NCI-H526 (cell line): ENCODE results near the gene C15orf61.

ENCODE experiments used
- DNase-seq, 2 experiments: peaks; one replicate each; lab custom pipeline; 2025; lab: John Stamatoyannopoulos, UW

Gene C15orf61

DNA sequence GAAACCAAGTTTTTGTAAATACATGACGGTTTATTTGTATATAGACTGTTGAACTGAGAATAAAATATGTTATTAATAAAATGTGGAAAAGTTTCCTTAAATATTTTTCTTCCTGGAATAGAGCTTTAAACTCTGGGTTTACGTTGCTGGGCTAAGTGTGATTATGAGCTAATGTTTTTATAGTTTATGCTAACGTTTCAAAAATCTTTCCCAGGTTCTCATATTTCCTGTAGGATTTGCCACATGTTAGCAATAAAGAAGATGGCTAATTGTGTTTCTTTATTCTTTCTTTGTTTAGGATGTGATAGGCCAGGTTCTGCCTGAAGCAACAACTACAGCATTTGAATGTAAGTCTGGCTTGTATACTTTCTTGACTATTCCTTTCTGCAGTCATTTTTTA, 28.8 kb downstream of the C15orf61 start:
- no peak for DNase-seq

DNA sequence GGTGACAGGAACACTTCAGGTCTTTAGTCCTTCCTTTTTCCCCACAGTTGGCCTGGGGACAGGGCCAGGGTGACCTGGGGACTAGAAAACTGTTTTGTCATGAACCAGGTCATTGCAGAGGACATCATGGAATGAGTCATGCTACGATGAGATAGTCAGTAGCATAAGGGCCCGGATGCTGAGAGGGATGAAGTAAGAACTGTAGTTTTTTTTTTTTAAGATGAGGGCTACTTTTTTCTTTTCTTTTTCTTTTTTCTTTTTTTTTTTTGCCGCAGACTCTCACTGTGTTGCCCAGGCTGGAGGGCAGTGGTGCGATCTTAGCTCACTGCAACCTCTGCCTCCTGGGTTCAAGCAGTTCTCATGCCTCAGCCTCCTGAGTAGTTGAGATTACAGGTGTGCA, 29.6 kb downstream of the C15orf61 start:
- DNase-seq: no peak

DNA sequence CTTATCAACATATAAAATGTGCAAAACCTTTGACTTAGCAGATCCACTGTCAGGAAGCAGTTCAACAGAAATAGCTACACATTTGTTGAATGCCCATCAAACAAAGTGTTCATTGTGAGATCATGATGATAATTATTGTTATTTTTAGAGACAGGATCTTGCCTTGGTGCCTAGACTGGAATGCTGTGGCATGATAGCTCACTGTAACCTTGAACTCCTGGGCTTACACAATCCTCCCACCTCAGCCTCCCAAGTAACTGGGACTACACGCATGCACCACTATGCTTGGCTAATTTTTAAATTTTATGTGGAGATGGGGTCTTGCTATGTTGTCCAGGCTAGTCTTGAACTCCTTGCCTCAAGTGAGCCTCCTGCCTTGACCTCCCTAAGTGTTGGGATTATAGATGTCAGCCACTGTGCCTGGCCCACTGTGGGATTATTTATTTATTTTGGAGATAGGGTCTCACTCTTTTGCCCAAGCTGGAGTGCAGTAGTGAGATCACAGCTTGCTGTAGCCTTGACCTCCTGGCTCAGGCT, 30.3 kb downstream of the C15orf61 start:
- DNase-seq: no peak

DNA sequence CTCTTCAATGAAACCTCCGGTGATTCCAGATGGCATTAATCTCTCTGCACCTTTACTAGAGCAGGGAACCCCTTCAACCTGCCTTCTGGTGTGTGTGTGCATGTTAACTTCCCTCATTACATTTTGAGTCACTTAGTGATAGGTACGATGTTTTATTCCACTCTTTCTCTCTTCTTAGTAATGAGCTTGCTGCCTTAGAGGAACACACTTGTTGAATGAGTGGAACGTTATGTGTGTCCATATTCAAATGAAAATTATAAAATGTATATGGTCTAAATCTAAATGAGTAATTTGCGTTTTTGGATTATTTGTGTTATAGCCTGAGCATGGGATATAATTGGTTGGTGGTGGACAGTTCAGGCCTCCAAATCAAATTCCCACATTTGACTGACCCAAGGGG, 33.6 kb downstream of the C15orf61 start:
- DNase-seq: no peak

DNA sequence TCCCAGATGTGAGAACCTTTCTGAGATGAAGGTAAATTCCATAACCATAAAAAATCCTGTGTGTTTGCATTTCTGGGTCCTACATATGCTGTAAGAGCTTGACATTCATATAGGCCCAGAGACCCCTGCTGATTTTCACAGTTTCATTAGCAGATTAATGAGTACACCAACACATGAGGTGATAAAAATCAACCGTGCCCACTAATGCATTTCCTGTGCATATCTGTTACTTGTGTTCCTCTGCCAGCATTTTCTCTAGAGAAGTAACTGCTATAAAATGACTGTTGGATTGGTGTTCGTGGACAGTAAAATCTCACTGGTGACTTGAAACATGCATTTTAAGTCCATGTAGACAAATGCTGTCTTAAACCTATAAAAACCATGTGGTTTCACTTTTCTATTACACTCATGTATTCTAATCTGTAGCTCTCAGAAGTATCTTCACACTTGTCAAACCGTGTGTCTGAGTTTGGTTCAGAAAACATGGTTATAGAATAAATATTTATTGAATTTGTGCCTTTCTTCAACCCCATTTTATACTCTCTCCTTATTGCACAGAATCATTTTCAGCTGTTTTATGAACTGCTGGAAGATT, 36.1 kb downstream of the C15orf61 start:
- no peak for DNase-seq

DNA sequence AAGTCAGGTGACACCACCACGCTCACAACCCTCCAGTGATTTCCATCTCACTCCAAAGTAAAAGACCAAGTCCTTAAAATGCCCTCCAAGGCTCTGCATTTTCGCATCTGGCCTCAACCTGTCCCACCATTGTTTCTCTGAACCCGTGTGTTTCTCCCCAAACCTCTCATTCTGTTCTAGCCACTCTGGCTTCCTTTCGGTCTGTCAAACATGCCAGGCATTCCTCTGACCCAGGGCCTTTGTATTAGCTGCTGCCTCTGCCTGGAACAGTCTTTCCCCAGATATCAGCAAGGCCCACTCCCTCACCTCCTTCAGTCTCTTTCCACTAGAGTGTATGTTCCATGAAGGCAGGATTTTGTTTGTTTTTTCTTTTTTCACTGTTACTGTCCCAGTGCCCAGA, 37.6 kb downstream of the C15orf61 start:
- DNase-seq: no peak

DNA sequence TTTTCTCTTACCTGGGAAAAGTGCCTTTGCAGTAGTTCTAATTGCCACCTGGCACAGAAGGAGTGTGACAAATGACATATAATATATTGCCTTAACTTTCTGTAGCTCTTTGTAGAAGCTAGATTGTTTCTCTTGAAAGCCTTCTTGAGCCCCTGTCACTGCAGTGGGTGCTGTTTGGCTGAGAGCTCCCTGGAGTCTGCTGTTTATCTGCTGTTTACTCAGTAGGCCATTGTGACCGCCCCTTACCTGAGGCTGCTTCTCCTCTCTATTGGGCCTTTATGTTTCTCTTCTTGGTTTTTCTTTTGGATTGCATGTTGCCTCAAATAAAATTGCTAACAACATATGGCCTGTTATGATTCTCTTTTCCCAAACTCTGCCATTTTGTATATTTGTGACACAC, 38.2 kb downstream of the C15orf61 start:
- DNase-seq: no peak

DNA sequence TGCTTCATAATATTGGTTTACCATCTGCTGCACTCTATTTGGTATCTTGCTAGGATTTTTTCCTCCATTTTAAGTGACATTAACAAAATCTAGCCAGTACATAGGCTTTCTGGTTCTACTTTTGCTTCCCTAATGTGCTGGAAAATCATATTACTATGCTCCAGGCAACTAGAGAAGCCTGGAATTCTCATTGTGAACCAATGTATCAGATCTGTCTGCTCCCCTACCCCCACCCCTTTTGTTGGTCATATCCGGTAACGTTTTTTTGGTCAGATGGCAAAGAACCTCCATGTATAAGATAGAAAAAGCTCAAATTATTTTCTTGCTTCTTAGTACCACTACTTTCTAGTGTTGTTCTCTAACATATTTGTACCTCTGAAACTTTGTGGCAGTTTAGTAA, 38.6 kb downstream of the C15orf61 start:
- no peak for DNase-seq

DNA sequence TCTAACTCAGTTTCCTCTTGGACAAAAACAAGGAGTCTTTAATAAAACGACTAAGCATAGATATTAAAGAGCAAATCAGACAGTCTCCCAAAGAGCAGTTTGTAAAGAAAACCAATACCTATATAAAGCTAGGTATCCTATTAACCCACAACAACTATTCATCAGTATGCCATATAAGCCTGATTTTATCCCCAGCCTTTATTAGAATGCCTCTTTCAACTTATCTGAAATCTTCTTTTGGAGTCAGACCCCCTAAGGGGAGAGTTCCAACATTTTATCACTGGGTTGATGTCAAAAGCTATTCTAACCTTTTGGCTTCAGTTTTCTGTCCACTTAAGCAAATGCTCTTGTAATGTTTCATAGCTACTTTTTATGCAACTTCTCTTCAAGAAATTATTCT, 39.4 kb downstream of the C15orf61 start:
- no peak for DNase-seq

DNA sequence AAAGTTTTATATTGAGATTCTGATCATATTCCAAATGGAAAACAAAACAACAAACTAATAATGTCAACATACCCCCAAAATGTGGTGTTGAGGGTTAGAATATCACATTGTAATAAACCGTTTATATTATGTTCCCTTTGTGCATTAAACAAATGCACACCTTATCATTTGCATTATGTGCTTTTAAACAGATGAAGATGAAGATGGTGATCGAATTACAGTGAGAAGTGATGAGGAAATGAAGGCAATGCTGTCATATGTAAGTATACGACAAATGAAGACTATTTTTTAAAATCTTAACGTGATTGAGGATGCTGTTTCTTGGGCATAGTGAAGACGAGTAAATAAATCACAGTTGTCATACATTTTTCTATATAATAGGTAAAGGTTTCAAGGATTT, 42.2 kb downstream of the C15orf61 start:
- DNase-seq: peak; percentile 61 to 71

DNA sequence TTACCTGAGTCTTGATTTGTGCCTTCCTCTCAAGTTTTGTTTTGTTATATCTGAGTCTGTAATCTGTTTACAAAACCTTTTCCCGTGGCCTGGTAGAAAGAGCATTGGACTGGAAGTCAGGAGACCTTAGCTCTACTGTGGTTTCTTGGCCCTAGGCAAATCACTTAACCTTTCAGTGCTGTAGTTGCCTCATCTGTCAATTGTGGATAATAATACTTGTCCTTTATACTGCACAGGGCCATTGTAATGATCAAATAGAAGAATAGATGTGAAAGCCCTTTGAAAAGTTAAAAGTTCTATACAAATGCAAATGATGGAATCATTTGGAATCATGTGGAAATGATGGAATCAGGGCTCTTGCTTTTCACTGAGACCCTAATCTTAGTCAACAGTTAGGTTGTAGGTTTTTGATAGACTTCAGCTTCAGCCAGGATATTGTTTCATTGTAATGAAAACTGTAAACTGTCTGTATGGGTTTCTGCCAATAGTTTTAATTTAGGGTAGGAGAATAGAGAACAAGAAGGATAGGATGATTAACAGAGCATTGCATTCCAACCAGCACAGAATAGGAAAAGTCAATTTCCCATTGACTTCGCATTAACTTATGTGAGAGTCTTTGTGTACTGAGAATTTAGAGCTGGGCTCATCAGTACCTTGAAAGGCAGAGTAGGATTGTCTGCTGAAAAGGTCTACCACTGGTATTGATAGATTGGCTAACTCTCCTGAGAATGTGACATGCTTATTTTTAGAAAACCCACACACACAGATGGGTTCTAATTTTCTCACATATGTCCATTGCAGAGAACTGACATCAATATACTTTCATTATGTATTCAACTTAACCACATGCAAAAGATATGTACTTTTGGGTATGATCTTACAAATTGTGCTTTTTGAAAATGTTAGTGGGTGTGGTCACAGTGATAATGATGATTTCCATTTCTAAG, 43.4 kb downstream of the C15orf61 start:
- DNase-seq: peak; percentile 16 to 38

DNA sequence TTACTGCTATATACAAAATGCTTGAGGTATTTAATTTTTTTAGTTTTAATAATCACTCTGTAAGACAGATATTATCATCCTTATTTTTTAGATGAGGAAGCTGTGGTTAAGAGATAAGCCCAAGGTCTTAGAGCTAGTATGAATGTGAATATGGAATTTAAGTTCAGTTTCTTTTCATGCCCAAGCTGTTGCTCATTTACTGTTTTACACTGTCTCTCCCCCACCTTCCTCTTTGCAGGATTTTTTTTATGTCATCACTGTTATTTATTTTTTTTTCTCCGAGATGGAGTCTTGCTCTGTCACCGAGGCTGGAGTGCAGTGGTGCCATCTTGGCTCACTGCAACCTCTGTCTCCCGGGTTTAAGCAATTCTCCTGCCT, 44.0 kb downstream of the C15orf61 start:
- DNase-seq: no peak

DNA sequence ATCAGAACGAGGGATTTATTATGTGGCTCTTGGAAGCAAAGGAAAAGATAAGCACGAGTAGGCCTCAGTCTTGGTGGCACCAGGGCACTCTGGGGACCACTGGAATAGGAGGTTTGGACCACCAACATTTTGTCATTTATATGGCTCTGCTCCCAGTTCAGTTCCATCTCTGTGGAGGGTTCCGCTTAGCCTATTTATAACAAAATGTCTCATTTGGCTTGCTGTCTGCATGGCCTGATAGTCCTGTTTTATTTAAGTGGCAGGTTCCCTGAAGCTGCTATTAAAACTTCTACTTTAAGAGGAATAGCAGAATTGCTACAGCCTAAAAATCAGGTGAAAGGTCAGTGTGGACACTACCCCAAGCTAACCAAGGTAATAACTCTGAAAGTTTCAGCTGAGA, 48.7 kb downstream of the C15orf61 start:
- no peak for DNase-seq

DNA sequence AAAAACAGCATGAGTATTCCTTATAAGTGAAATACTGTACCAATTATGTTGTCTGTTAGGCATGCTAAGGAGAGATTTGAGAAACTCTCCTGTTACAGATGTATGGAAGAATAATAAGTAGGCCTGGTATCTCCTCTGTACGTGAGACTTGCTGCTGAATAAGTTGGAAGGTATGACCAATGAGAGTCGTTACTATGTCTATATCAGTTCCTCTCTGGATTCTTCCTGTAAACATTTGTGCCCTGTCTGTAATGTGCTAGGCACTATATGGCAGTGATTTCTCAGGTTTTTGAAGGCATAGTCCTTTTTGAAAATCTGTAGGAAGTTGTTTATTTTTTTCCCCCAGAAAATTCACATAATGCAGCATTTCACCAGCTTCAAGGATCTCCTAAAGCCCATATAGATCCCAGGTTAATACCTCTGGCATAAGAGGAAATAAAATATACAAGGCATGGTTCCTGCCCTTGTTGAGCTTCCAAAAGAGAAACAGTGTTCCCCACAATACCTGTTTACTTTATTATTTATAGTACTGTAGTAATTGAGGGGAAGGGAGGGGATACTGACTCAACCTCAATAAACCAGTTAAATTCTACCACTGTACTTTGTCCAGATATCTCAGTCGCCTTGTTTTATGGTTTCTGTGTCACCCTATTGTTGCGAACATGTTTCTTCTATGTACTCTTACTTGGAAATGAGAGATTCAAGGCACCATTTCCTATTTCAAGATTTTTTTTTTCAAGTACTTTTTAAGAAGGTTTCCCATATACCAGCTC, 50.1 kb downstream of the C15orf61 start:
- DNase-seq: no peak

DNA sequence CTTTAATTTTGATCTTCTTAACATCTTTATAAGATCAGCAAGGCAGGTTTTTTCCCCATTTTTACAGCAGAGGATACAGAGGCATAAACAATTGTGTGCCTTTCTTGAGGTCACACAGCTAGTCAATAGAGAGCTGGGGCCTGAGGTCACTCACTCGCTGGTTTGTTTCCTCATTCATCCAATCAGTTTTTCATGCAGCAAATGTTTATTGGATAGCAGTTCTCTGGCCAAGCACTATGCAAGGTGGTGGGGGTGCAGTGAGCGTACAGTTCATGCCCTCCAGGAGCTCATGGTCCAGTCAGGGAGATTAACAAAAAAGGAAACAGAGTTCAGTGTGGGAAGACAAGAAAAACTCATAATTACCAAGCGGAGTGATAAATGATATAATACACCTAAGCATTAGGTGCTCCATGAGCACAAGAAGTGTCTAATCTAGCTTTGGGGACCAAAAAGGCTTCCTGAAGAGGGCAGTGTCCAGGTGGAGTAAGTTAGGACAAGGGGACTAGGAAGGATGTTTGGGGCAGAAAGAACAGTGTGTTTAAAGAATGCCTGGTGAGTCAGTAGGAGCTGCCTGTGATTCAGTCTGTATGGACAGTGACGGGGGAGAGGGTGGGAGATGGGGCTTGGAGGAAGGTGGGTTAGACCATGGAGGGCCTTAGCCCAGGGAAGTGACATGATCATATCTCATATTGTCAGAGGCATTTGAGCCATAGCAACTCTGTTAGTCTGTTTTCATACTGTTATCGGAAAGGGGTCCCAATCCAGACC, 50.9 kb downstream of the C15orf61 start:
- no peak for DNase-seq

DNA sequence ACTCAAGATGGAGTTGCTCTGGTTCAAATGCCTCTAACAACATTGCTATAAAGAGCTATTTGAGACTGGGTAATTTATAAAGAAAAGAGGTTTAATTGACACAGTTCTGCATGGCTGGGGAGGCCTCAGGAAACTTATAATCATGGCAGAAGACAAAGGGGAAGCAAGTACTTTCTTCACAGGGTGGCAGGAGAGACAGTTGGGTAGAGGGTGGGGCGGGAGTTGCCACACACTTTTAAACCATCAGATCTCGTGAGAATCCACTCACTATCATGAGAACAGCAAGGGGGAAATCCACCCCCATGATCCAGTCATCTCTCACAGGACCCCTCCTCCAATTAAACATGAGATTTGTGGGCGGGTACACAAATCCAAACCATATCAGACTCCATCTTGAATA, 52.3 kb downstream of the C15orf61 start:
- no peak for DNase-seq

DNA sequence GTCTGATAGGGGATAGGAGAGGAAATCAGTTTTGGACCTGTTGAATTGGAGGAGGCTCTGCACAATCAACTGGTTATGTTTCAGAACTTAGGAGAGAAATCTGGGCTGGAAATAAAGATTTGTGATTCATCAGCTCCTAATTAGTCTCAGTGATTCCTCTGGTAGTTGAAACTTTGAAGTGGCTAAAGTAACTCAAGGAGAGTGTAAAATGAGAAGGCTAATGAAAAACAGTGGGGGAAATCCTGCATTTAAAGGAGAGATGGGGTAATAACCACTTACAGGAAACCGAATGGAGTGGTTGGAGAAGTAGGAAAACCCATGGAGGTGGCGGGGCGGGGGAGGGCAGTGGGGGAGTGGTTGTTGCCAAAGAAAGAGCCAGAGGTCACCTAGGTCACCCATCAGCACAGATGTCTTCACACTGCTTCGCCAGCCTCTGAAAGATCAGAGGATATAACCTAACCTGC, 54.1 kb downstream of the C15orf61 start:
- no peak for DNase-seq

DNA sequence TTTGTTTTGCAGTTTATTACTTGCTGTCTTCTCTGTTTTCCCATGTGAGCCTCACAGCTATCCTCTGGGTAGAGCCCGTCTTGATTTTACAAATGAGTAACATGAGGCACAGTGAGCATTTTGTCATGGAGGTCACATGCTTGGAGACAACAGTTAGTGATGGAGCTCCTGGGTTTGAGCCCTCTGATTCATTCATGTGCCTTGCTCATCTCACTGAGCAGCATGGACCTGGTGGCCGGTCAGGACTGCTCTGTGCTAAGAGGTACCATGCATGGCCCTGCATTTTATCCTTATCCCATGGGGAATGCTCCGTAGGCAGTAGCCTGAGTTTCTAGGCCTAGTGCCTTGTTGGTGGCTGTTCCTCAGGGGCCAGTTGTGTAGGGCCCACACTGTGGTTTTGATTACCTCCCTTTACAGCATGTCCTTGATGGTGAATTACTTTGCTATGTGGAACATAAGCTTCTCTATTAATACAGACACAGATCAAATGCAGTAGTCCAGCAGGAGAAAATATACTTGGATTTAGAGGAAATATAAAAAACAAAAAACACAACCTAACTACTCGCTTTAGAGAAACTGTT, 57.2 kb downstream of the C15orf61 start:
- no peak for DNase-seq

DNA sequence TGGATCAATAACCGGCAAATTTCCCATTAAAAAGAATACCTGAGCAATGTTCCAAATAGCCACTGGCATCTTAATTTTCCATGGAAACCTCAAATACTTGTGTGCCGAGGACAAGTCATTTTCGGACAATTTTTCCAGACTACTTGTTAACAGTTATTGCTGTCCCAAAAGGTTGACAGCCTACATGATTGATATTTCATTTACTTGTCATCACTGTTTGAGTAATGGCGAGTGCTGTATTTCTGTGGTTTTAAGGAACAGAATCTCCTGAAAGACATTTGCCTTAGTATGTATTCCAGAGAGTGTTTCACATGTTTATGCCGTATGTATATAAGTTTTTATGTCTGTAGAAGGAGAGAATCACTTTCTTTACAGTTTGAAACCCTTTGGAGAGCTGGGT, 58.2 kb downstream of the C15orf61 start:
- no peak for DNase-seq
